H9 (cell line): Measurements from ENCODE around the gene NUP133. TPM values are rescaled to one million over a fixed set of nuclear protein-coding genes. Genes with fewer than 3 reads are reported as not detected.
"Not testable (repeated sequence)": the region's sequence is repeated elsewhere in the genome, so short reads cannot be mapped to it uniquely, and the experiment has no call there.

Experiments
- DNase-seq: peaks from one replicate; pipeline ENCODE4 v3.0.0-alpha.2; 2017
- H2AFZ ChIP-seq: one replicate; pipeline ENCODE4 v1.6.1; 2013; ENCODE audit warnings: mild to moderate bottlenecking, low read length, control low read depth, moderate library complexity
- H2AK5ac ChIP-seq: 2 replicates; pipeline ENCODE4 v1.6.1; 2013; ENCODE audit warnings: low read length, control low read depth, mixed read lengths; ENCODE audit not compliant: insufficient read length
- H2BK120ac ChIP-seq: one replicate; pipeline ENCODE4 v1.6.1; 2013; ENCODE audit warnings: low read depth, mild to moderate bottlenecking, low read length, control low read depth, inconsistent platforms; ENCODE audit not compliant: poor library complexity, severe bottlenecking
- H2BK12ac ChIP-seq: 2 replicates; pipeline ENCODE4 v1.6.1; 2013; ENCODE audit warnings: low read length, control low read depth, mixed read lengths, low read depth; ENCODE audit not compliant: insufficient read length
- H2BK15ac ChIP-seq: 2 replicates; pipeline ENCODE4 v1.6.1; 2013; ENCODE audit warnings: low read depth, low read length, control low read depth
- H2BK20ac ChIP-seq: one replicate; pipeline ENCODE4 v1.6.1; 2013; ENCODE audit warnings: low read depth, mild to moderate bottlenecking, low read length, control low read depth, inconsistent platforms; ENCODE audit not compliant: poor library complexity, severe bottlenecking
- H2BK5ac ChIP-seq: 2 replicates; pipeline ENCODE4 v1.6.1; 2013; ENCODE audit warnings: low read length, control low read depth, mixed read lengths; ENCODE audit not compliant: insufficient read length
- H3K14ac ChIP-seq: 2 replicates; pipeline ENCODE4 v1.6.1; 2013; ENCODE audit warnings: low read length, control low read depth; ENCODE audit not compliant: insufficient read depth
- H3K18ac ChIP-seq: 2 replicates; pipeline ENCODE4 v1.6.1; 2013; ENCODE audit warnings: low read depth, mild to moderate bottlenecking, mixed read lengths, low read length, control low read depth; ENCODE audit not compliant: insufficient read length
- H3K23ac ChIP-seq: 2 replicates; pipeline ENCODE4 v1.6.1; 2013; ENCODE audit warnings: low read length, control low read depth, mixed read lengths, low read depth; ENCODE audit not compliant: insufficient read length
- H3K23me2 ChIP-seq: 2 replicates; pipeline ENCODE4 v1.6.1; 2013; ENCODE audit warnings: low read depth, mild to moderate bottlenecking, mixed read lengths, low read length, control low read depth; ENCODE audit not compliant: insufficient read length, poor library complexity, severe bottlenecking
- H3K27ac ChIP-seq: 2 replicates; pipeline ENCODE4 v1.5.1; 2013; ENCODE audit warnings: low read length, control low read depth, mixed read lengths, low read depth; ENCODE audit not compliant: insufficient read length
- H3K27me3 ChIP-seq: 2 replicates; pipeline ENCODE4 v1.6.1; 2013; ENCODE audit warnings: low read length, control low read depth, inconsistent platforms; ENCODE audit not compliant: insufficient read depth
- H3K4ac ChIP-seq: 2 replicates; pipeline ENCODE4 v1.6.1; 2013; ENCODE audit warnings: low read depth, mild to moderate bottlenecking, control low read depth, inconsistent platforms, low read length, moderate library complexity
- H3K4me1 ChIP-seq: 2 replicates; pipeline ENCODE4 v1.6.1; 2013; ENCODE audit warnings: low read length, control low read depth, inconsistent platforms; ENCODE audit not compliant: insufficient read depth
- H3K4me2 ChIP-seq: 2 replicates; pipeline ENCODE4 v1.6.1; 2013; ENCODE audit warnings: low read length, control low read depth, mixed read lengths; ENCODE audit not compliant: insufficient read length, insufficient read depth
- H3K56ac ChIP-seq: 2 replicates; pipeline ENCODE4 v1.6.1; 2013; ENCODE audit warnings: low read depth, mild to moderate bottlenecking, mixed read lengths, low read length, control low read depth; ENCODE audit not compliant: insufficient read length
- H3K79me1 ChIP-seq: 2 replicates; pipeline ENCODE4 v1.6.1; 2013; ENCODE audit warnings: low read depth, mild to moderate bottlenecking, moderate library complexity, low read length, control low read depth, inconsistent platforms; ENCODE audit not compliant: insufficient read depth, poor library complexity, severe bottlenecking
- H3K79me2 ChIP-seq: 2 replicates; pipeline ENCODE4 v1.6.1; 2013; ENCODE audit warnings: low read length, control low read depth, inconsistent platforms; ENCODE audit not compliant: insufficient read depth
- H3K9ac ChIP-seq: 2 replicates; pipeline ENCODE4 v1.6.1; 2013; ENCODE audit warnings: low read length, control low read depth, mixed read lengths; ENCODE audit not compliant: insufficient read length; ENCODE audit errors: extremely low read depth
- H3K9me3 ChIP-seq: one replicate; pipeline ENCODE4 v1.6.1; 2013; ENCODE audit warnings: low read depth, low read length, inconsistent platforms; ENCODE audit not compliant: control insufficient read depth
- H3T11ph ChIP-seq: one replicate; pipeline ENCODE4 v1.6.1; 2013; ENCODE audit warnings: mild to moderate bottlenecking, low read length, control low read depth, inconsistent platforms
- H4K20me1 ChIP-seq: one replicate; pipeline ENCODE4 v1.6.1; 2013; ENCODE audit not compliant: control insufficient read depth, insufficient read length, insufficient read depth
- H4K5ac ChIP-seq: 2 replicates; pipeline ENCODE4 v1.6.1; 2013; ENCODE audit warnings: low read depth, mild to moderate bottlenecking, mixed read lengths, low read length, control low read depth; ENCODE audit not compliant: insufficient read length
- H4K8ac ChIP-seq: replicated peaks from 2 replicates; pipeline ENCODE4 v1.6.1; 2013; ENCODE audit warnings: low read length, control low read depth, mixed read lengths, low read depth; ENCODE audit not compliant: insufficient read length
- H4K91ac ChIP-seq: 2 replicates; pipeline ENCODE4 v1.6.1; 2013; ENCODE audit warnings: low read depth, mild to moderate bottlenecking, moderate library complexity, mixed read lengths, low read length, control low read depth; ENCODE audit not compliant: insufficient read length
- H3K27ac Mint-ChIP-seq, 3 experiments: 2 replicates in 2 of 3; 3 replicates in 1 of 3; pipeline ENCODE4 v1.8.0; 2020 to 2021; ENCODE audit warnings: mixed read lengths in 3 of 3, mild to moderate bottlenecking in 1 of 3, moderate library complexity in 1 of 3
- H3K27me3 Mint-ChIP-seq: 2 replicates; pipeline ENCODE4 v1.8.0; 2021; ENCODE audit warnings: low read depth, mild to moderate bottlenecking, moderate library complexity, mixed read lengths
- H3K36me3 Mint-ChIP-seq, 3 experiments: 2 replicates in 2 of 3; 3 replicates in 1 of 3; pipeline ENCODE4 v1.8.0; 2020 to 2021; ENCODE audit warnings: low read depth in 3 of 3, mixed read lengths in 3 of 3; ENCODE audit not compliant: insufficient read depth in 1 of 3
- H3K4me1 Mint-ChIP-seq, 2 experiments: 2 replicates each; pipeline ENCODE4 v1.8.0; 2020; ENCODE audit warnings: mixed read lengths in 2 of 2
- H3K4me3 Mint-ChIP-seq, 2 experiments: 2 replicates in 1 of 2; 3 replicates in 1 of 2; pipeline ENCODE4 v1.8.0; 2020 to 2021; ENCODE audit warnings: mild to moderate bottlenecking in 2 of 2, mixed read lengths in 2 of 2, moderate library complexity in 1 of 2
- H3K9me3 Mint-ChIP-seq, 2 experiments: 2 replicates in 1 of 2; 3 replicates in 1 of 2; pipeline ENCODE4 v1.8.0; 2020; ENCODE audit warnings: mild to moderate bottlenecking in 2 of 2, mixed read lengths in 2 of 2, moderate library complexity in 1 of 2
- CTCF ChIP-seq: fragments of 200-600 bp; sonication (generic); conservative IDR thresholded peaks from 3 replicates; pipeline ENCODE4 v1.8.0; 2021; ENCODE audit warnings: antibody characterized with exemption, mild to moderate bottlenecking
- WGBS: extraction: QIAGEN DNeasy Blood & Tissue Kit; methylation state at CpG from one replicate; pipeline ENCODE4 v1.1.7; 2013; ENCODE audit warnings: missing lambda C conversion rate, low lambda C conversion rate, mixed read lengths; ENCODE audit not compliant: insufficient read length; ENCODE audit errors: extremely low coverage; 5-methylcytosine and 5-hydroxymethylcytosine counted together
- total RNA-seq: library from RNA; stranded (reverse); gene quantifications from 2 replicates; pipeline ENCODE4 v1.2.1, GENCODE V29; 2021

The NUP133 gene
- total RNA-seq, 1 experiment from 2014 or later, result 71.3 TPM

DNA sequence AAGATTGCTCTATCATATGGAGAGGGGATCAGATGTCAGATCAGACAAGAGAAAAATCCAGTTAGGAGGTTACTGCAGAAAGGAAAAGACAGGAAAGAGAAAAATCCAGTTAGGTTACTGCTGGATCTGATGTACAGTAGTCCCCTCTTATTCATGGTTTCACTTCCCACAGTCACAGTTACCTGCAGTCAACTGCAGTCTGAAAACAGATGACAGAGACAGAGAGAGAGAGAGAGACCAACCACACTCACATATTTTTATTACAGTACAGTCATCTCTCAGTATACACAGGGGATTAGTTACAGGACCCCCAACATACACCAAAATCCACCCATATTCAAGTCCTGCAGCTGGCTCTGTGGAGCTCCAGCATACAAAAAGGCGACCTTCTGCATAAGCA, 29.3 kb downstream of the NUP133 start:
- H2BK120ac ChIP-seq, result no peak overlapping the region
- no peak overlapping the region for H2AFZ ChIP-seq
- H2BK15ac ChIP-seq, result no peak overlapping the region
- H2BK5ac ChIP-seq, result no peak overlapping the region
- no peaks in the 10 kb centered on the region for H3K4me1 ChIP-seq
- no peak for TF ChIP-seq CTCF
- no peaks in the 10 kb centered on the region for H4K20me1 ChIP-seq
- no peaks in the 10 kb centered on the region for H3K27me3 Mint-ChIP-seq
- H3K36me3 Mint-ChIP-seq, result peaks cover 20 to 79% (median 64%) of the 10 kb centered on the region in 3 experiments; a peak in 6 of 7 replicates
- H2AK5ac ChIP-seq, result no peak overlapping the region
- H2BK12ac ChIP-seq, result no peak overlapping the region
- 0 out of 4 replicates have a peak, but pooled peaks cover 0 to 3% of the 10 kb centered on the region in 2 experiments for H3K4me1 Mint-ChIP-seq
- H3K4me3 Mint-ChIP-seq, result no peak overlapping the region
- H3K9me3 Mint-ChIP-seq, result no peaks in the 10 kb centered on the region
- no peak overlapping the region for H3K27ac Mint-ChIP-seq
- H3K9me3 ChIP-seq, result no peaks in the 10 kb centered on the region
- H3K4ac ChIP-seq, result no peak overlapping the region
- no peaks in the 10 kb centered on the region for H3K23me2 ChIP-seq
- no peak overlapping the region for H3T11ph ChIP-seq
- H3K14ac ChIP-seq, result no peak overlapping the region
- no peak overlapping the region for H4K91ac ChIP-seq
- H4K5ac ChIP-seq, result no peak overlapping the region
- no peak overlapping the region for H3K27ac ChIP-seq
- no peak overlapping the region for H4K8ac ChIP-seq
- no peaks in the 10 kb centered on the region for H3K27me3 ChIP-seq
- no peak overlapping the region for H3K18ac ChIP-seq
- H2BK20ac ChIP-seq, result no peak overlapping the region
- peaks cover 2% of the 10 kb centered on the region for H3K79me1 ChIP-seq
- no peaks in the 10 kb centered on the region for H3K79me2 ChIP-seq
- no peak for DNase-seq
- H3K4me2 ChIP-seq, result no peak overlapping the region
- H3K9ac ChIP-seq, result no peak overlapping the region
- H3K23ac ChIP-seq, result no peak overlapping the region
- no CpG with 5 or more reads among the region's 1 CpG for WGBS
- no peak overlapping the region for H3K56ac ChIP-seq

- H3K27me3 Mint-ChIP-seq, H4K5ac ChIP-seq, H2AK5ac ChIP-seq, H2BK12ac ChIP-seq, H3K14ac ChIP-seq, H2BK120ac ChIP-seq, H3K4me1 ChIP-seq, H4K8ac ChIP-seq, H3K23ac ChIP-seq, H2AFZ ChIP-seq, H3K79me1 ChIP-seq, H3K27ac Mint-ChIP-seq, H3K18ac ChIP-seq, H3K23me2 ChIP-seq, H3K27ac ChIP-seq, H3K4me1 Mint-ChIP-seq, H4K91ac ChIP-seq, H3T11ph ChIP-seq, H3K4me2 ChIP-seq, H3K9me3 Mint-ChIP-seq, H3K79me2 ChIP-seq, H3K9me3 ChIP-seq, H2BK15ac ChIP-seq, H4K20me1 ChIP-seq, H3K9ac ChIP-seq, DNase-seq, H3K27me3 ChIP-seq, H3K4me3 Mint-ChIP-seq, H3K56ac ChIP-seq, H3K4ac ChIP-seq, H2BK5ac ChIP-seq, H2BK20ac ChIP-seq: not testable (repeated sequence)
- H3K36me3 Mint-ChIP-seq, result peaks cover 18 to 71% (median 55%) of the 10 kb centered on the region in 3 experiments; a peak in 6 of 7 replicates
- no CpG with 5 or more reads among the region's 13 CpGs for WGBS
These were observed 32.3 kb downstream of the NUP133 start for GRCh38 chr1:229475859-229476258.
